HG02763 (cell line): ENCODE data around the gene S100A6.
"Not testable (repeated sequence)": the region's sequence is repeated elsewhere in the genome, so short reads cannot be mapped to it uniquely, and the experiment has no call there.

ENCODE experiments used
- ATAC-seq: cut with Tn5 transposase; IDR thresholded peaks from one replicate; pipeline ENCODE4 v1.9.1; 2021; ENCODE audit warnings: mild to moderate bottlenecking, moderate library complexity; ENCODE audit not compliant: unreplicated experiment

The S100A6 gene

DNA sequence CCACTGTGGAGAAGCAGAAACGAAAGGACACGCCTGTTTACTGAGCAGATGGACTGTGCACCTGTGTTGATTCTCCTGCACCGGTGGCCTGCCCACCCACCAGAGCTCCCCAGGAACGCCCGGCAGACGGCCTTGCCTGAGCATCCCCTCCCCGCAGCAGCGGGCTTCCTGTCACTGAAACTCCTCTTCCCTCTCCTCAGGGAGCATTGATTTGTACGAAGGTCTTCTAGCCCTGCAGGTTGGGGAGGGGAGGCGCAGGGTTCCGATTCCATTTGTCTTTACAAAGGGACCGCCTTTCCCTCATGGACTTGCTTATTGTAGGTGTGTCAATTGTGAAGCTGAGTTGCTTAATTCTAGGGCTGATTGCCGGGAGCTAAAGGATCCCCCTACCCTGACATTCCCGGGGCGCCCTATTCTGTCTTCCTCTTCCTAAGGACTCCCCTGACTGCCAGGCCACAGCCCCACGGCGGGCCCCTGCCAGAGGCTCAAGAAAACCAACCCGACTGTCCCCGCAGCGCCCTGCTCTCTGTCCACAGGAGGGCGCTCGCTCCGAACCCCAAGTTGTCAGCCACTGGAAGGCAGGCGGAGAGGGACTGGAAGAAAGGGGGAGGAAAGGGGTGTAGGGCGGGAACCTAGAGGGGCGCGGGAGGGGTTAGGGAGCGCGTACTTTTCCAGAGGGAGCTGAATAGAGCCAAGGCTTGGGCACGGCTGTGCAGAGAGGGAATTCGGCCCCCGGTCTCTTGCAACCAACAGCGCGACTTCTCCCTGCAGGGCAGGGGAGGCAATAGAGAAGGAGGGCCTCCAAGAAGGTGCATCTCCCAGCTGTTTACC is 2.8 kb downstream of the S100A6 start:
- no peak for ATAC-seq

DNA sequence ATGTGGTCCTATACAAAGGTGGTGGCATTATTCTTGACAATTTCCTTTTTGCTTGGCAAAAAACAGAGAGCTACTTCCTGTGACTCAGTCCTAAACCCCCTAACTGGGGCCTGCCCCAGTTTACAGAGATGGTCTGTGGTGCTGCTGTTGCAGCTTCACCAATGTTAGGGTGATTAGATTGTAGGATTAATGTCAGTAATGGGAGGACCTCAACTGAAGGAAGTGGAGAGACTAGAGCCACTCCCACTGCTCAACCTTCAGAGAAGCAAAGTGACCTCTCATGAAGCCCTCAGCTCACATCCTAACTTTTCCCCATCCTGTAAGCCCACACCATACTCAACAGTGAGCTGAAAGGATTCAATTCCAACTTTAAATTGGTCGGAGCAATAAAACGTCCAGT is 3.6 kb downstream of the S100A6 start:
- ATAC-seq: no peak

DNA sequence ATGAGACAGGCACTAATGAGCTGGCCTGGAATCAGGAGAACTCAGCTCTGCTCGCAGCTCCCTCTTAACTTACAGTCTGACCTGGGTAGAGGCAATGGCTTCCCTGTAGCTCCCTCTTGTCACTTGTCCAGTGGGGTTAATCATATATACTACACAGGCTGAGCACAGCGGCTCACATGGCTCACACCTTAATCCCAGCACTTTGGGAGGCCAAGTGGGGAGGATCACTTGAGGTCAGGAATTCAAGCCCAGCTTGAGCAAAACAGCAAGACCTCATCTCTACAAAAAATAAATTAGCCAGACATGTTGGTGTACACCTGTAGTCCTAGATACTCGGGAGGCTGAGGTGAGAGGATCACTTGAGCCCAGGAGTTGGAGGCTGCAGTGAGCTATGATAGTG is 4.2 kb downstream of the S100A6 start:
- ATAC-seq: no peak

DNA sequence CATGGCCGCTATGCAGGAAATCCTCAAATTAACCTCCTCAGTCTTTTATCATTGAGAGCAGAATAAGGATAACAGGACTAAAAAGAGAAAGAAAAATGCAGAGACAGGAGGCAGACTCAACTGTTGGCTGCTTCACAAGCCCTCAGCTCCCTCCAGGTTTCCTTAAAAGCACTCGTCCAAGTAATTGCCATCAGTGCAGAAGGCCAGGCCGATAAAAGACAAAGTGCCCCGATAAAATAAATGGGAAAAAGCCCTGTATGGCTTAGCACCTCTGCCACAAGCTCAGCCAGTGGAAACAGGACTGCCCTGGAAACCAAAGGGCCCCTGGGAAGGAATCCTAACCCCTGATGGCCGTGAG is 8.1 kb downstream of the S100A6 start:
- ATAC-seq: no peak

GRCh38 chr1:153527023-153527682 is 8.6 kb downstream of the S100A6 start:
- no peak for ATAC-seq

GRCh38 chr1:153526132-153526543 is 9.7 kb downstream of the S100A6 start:
- ATAC-seq: no peak

DNA sequence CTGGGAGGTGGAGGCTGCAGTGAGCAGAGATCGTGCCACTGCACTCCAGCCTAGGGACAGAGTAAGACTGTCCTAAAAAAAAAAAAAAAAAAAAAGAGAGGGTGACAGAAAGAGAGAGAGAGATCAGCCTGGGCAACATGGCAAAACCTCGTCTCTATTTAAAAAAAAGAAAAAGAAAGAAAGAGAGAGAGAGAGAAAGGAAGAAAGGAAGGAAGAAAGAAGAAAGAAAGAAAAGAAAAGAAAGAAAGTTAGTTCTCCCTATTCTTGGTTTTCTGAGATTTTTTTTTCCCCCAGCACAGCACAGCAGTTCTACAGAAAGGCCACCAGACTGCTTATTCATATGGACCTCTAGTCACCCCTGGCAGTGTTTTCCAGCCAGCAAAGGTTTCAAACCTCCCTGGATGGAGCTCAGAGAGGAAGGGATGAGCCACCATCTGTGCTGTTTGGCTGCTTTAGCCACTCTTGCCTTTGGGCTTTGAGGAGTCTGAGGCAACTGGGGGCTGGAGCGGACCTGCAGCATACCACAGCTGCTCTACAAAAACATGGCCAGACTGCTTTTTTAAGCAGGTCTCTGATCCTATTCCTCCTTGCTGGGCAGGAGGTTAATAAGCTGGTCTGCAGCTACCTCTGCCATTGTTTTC is 10.6 kb downstream of the S100A6 start:
- no peak for ATAC-seq

DNA sequence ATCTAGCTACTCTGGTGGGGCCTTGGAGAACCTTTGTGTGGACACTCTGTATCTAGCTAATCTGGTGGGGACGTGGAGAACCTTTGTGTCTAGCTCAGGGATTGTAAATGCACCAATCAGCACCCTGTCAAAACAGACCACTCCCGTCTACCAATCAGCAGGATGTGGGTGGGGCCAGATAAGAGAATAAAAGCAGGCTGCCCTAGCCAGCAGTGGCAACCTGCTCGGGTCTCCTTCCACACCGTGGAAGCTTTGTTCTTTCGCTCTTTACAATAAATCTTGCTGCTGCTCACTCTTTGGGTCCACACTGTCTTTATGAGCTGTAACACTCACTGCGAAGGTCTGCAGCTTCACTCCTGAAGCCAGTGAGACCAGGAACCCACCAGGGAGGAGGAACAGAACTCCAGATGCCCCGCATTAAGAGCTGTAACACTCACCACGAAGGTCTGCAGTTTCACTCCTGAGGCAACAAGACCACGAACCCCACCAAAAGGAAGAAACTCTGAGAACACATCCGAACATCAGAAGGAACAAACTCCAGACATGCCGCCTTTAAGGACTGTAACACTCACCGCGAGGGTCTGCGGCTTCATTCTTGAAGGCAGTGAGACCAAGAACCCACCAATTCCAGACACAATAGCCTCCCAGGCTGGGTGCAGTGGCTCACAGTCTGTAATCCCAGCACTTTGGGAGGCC is 13.3 kb downstream of the S100A6 start:
- not testable (repeated sequence) for ATAC-seq

DNA sequence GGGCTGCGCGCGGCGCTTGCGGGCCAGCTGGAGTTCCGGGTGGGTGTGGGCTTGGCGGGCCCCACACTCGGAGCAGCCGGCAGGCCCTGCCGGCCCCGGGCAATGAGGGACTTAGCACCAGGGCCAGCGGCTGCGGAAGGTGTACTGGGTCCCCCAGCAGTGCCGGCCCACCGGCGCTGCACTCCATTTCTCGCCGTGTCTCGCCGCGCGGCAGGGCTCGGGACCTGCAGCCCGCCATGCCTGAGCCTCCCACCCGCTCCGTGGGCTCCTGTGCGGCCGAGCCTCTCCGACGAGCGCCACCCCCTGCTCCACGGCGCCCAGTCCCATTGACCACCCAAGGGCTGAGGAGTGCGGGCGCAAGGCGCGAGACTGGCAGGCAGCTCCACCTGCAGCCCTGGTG is 14.0 kb downstream of the S100A6 start:
- ATAC-seq: not testable (repeated sequence)

- no peak for ATAC-seq
These were observed 14.8 kb downstream of the S100A6 start for GRCh38 chr1:153520818-153521476.

DNA sequence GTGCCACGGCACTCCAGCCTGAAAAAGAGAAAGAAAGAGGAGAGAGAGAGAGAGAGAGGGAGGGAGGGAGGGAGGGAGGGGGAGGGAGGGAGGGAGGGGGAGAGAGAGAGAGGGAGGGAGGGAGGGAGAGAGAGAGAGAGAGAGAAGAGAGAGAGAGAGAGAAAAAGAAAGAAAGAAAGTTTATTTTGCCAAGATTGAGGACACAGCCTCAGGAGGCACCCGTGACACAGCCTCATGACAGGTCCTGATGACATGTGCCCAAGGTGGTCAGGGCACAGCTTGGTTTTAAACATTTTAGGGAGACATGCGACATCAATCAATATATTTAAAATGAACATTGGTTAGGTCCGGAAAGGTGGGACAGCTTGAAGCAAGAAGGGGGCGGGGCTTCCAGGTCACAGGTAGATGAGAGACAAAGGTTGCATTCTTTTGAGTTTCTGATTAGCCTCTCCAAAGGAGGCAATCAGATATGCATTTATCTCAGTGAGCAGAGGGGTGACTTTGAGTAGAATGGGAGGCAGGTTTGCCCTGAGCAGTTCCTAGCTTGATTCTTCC is 15.6 kb downstream of the S100A6 start:
- ATAC-seq: not testable (repeated sequence)

- no peak for ATAC-seq
These were observed 16.5 kb downstream of the S100A6 start for GRCh38 chr1:153519242-153519641.

- no peak for ATAC-seq
These were observed 20.0 kb downstream of the S100A6 start for GRCh38 chr1:153515504-153516394.

GRCh38 chr1:153513666-153514065 is 22.1 kb downstream of the S100A6 start:
- no peak for ATAC-seq

- ATAC-seq: no peak
These were observed 22.8 kb downstream of the S100A6 start for GRCh38 chr1:153513023-153513422.

- ATAC-seq: no peak
These were observed 24.8 kb downstream of the S100A6 start for GRCh38 chr1:153510984-153511410.

DNA sequence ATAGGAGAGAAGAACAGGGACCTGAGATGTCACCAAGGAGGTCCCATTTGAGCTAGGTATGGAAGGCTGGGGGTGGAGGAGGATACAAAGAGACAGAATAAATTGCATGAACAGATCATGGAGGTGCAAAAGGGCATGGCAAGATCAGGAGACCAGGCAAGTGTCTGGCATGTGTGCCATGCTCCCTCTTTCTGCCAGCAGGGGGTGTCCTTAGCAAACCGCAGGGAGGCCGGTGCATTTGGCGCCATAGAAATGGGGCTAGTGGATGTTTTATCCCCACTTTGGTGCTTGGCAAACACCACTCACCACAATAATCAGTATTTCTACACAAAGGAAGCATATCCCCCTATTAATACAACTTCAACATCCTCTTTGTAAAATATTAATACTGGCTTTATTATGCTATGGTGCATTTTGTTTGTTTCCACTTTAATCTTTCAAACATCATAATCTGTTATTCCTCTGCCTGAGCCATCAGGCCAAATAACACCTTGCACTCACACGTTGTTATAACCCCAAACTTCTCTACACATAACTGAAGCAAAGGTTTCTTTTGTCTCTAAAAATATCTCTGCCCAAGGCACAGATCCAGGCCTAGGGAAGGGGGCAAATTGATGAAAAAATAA is 25.9 kb downstream of the S100A6 start:
- no peak for ATAC-seq

DNA sequence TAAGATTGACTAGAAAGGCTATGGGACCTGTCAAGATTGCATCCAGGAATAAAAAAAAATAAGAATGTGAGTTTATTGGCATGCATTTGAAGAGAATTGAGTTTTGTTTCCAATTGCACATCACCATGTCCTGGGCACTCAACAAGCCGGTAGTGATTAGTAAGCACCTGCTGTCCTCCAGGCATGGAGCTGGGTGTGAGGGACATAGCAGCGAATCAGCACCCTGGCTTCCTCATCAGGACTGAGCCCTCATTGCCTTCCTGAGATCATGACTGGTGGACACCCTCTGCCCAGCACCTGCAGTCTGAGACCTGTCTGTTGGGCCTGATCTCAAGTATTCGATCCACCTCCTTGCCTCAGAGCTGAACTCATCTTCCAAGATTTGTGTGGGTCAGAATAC is 26.8 kb downstream of the S100A6 start:
- ATAC-seq: no peak
